ENCODE results near the gene ITIH1.

Gene ITIH1

GRCh38 chr3:52739730-52740129 lies 37.7 kb upstream of the ITIH1 start:
- TF ChIP-seq TAF1 (IDR thresholded peaks at IDR 0.05; ENCODE audit: borderline replicate concordance, insufficient read depth, low read length) (no peak), POLR2AphosphoS5 (IDR thresholded peaks at IDR 0.05; ENCODE audit: low read depth, low read length) (no peak), FOXP2 (optimal IDR thresholded peaks at IDR 0.05; ENCODE audit: borderline replicate concordance, extremely low read depth, extremely low read length, insufficient read depth) (no peak), SIN3A (IDR thresholded peaks at IDR 0.05; ENCODE audit: borderline replicate concordance, insufficient read depth, low read length) (no peak), REST (IDR thresholded peaks at IDR 0.05; ENCODE audit: insufficient read depth in 1 of 2, low read depth in 2 of 2, low read length in 2 of 2) (no peak)

GRCh38 chr3:52742418-52743041 lies 34.9 kb upstream of the ITIH1 start:
- TF ChIP-seq SIN3A (IDR thresholded peaks at IDR 0.05; ENCODE audit: borderline replicate concordance, insufficient read depth, low read length) (no peak), REST (IDR thresholded peaks at IDR 0.05; ENCODE audit: insufficient read depth in 1 of 2, low read depth in 2 of 2, low read length in 2 of 2) (no peak), TAF1 (IDR thresholded peaks at IDR 0.05; ENCODE audit: borderline replicate concordance, insufficient read depth, low read length) (no peak), POLR2AphosphoS5 (IDR thresholded peaks at IDR 0.05; ENCODE audit: low read depth, low read length) (no peak), FOXP2 (optimal IDR thresholded peaks at IDR 0.05; ENCODE audit: borderline replicate concordance, extremely low read depth, extremely low read length, insufficient read depth) (no peak)

- TF ChIP-seq REST (IDR thresholded peaks at IDR 0.05; ENCODE audit: insufficient read depth in 1 of 2, low read depth in 2 of 2, low read length in 2 of 2) (no peak), FOXP2 (optimal IDR thresholded peaks at IDR 0.05; ENCODE audit: borderline replicate concordance, extremely low read depth, extremely low read length, insufficient read depth) (no peak), SIN3A (IDR thresholded peaks at IDR 0.05; ENCODE audit: borderline replicate concordance, insufficient read depth, low read length) (no peak), TAF1 (IDR thresholded peaks at IDR 0.05; ENCODE audit: borderline replicate concordance, insufficient read depth, low read length) (no peak), POLR2AphosphoS5 (IDR thresholded peaks at IDR 0.05; ENCODE audit: low read depth, low read length) (no peak)
These were observed 34.2 kb upstream of the ITIH1 start for GRCh38 chr3:52743152-52743551.

- TF ChIP-seq REST (IDR thresholded peaks at IDR 0.05; ENCODE audit: insufficient read depth in 1 of 2, low read depth in 2 of 2, low read length in 2 of 2) (no peak), SIN3A (IDR thresholded peaks at IDR 0.05; ENCODE audit: borderline replicate concordance, insufficient read depth, low read length) (no peak), POLR2AphosphoS5 (IDR thresholded peaks at IDR 0.05; ENCODE audit: low read depth, low read length) (no peak), TAF1 (IDR thresholded peaks at IDR 0.05; ENCODE audit: borderline replicate concordance, insufficient read depth, low read length) (no peak), FOXP2 (optimal IDR thresholded peaks at IDR 0.05; ENCODE audit: borderline replicate concordance, extremely low read depth, extremely low read length, insufficient read depth) (no peak)
These were observed 33.7 kb upstream of the ITIH1 start for GRCh38 chr3:52743721-52744120.
